ENCODE data around the gene KAZALD1.

Gene KAZALD1

GRCh38 chr10:101067356-101068083 is 5.7 kb downstream of the KAZALD1 start:
- DNase-seq, result peak; percentile 82

- no peak for DNase-seq
These were observed 7.7 kb downstream of the KAZALD1 start for GRCh38 chr10:101069441-101069840.

- no peak for DNase-seq
These were observed 8.3 kb downstream of the KAZALD1 start for GRCh38 chr10:101070098-101070497.

DNA sequence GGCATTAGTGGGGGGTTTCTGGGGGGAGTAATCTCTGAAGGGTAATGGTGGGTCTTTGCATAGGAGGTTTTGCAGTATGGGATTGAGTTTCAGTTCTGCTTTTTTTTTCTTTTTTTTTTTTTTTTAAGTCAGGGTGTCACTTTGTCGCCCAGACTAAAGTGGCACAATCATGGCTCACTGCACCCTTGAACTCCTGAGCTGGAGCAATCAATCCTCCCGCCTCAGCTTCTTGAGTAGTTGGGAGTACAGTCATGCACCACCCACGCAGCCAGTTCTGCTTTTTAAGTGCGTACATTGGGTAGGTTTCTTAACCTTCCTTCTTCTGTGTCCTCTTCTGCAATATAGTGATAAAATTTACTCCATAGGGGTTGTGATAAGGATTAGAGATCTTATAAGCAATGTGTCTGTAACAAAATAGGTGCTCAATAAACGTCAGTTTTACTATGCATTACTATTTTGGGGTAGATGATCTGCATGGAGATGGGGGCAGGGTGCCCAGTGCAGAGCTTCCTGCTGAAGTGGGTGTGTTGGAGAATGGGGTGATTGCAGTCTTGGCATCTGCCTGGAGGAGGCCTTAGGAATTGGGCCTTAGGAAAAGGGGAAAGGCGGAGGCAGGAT is 9.6 kb downstream of the KAZALD1 start:
- DNase-seq, result no peak

GRCh38 chr10:101071885-101072433 is 10.2 kb downstream of the KAZALD1 start:
- no peak for DNase-seq

- no peak for DNase-seq
These were observed 11.1 kb downstream of the KAZALD1 start for GRCh38 chr10:101072923-101073322.

DNA sequence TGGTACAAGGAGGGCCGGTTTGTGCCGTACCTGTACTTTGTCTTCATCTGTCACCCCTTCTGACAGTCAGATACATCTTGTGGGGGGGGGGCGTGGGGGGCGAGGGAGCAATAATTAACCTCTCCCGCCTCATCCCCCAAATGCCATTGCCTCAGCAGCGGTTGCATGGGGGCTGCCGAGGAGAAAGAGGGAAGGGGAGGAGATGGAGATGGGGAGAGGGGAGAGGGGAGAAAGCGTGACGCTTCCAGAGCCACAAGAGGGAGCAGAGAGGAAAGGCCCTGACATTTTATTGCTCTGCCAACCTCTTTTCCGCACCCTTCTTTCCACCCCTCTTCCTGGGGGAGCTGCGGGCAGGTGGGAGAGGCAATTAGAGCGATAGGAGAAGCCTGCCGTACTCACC is 11.8 kb downstream of the KAZALD1 start:
- DNase-seq, result no peak

- no peak for DNase-seq
These were observed 14.0 kb downstream of the KAZALD1 start for GRCh38 chr10:101075775-101076174.

DNA sequence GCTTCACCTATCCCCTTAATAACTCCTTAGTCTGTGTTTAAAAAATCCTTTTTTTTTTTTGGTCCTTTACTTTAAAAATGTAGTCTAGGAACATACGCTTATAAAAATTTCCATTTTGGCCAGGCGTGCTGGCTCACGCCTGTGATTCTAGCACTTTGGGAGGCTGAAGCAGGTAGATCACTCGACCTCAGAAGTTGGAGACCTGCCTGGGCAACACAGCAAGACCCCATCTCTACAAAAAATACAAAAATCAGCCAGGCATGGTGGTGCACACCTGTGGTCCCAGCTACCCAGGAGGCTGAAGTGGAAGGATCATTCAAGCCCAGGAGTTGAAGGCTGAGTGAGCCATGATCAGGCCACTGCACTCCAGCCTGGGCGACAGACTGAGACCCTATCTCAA is 14.8 kb downstream of the KAZALD1 start:
- no peak for DNase-seq

DNA sequence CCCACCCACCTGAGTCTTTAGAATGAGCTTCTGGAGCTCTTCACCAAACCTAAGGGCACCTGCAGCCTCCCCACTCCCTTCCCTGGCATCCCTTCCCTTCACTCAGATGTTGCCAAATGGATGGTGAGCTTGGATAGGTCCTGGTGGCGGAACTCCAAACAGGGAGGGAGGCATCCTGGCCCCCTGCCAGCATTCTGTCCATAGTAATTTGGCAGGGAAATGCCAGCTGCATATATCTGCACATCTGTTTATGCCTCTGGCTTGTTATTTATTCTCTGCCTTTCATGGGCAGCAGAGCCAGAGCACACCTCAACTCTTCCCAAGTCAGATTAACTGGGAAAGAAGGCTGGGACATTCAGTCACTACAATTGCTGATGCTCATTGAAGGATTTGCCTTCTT is 18.1 kb downstream of the KAZALD1 start:
- DNase-seq, result no peak

- no peak for DNase-seq
These were observed 19.4 kb downstream of the KAZALD1 start for GRCh38 chr10:101080933-101081931.

DNA sequence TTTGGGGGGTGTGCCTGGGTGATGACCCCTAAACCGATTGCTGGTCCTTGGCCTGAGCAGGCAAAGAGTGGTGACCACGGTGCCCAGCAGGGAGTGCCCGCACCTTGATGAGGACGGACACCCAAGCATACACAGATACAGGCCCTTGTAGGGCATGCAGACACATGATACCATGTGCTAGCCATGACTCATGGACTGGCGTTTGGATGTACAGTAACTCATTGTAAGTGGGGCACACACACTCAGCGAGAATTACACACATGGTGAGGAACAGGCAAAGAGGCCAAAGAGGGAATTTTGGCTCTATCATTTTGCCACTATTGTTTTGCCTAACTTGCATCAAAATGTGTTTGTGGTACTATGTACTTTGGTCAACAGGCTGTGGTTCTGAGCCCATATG is 24.1 kb downstream of the KAZALD1 start:
- DNase-seq, result no peak

DNA sequence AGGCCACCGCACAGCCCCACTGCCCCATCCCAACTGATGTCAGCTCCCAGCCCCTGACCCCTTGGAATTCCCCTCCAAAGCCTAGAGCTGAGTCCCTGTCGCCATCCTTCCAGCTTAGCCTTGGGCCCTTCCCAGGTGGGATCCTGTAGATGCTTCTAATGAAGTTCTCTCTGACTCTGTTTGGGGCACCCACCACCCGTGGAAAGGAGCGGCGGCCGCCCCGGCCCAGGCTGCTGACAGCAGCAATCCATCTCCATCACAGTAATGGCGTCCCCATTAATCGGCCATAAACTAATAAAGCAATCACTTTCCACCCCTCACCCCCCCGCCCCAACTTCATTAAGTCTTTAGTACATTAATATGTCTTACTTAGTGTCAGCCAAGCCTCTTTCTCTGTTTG is 25.6 kb downstream of the KAZALD1 start:
- no peak for DNase-seq

- no peak for DNase-seq
These were observed 26.2 kb downstream of the KAZALD1 start for GRCh38 chr10:101087965-101088364.

DNA sequence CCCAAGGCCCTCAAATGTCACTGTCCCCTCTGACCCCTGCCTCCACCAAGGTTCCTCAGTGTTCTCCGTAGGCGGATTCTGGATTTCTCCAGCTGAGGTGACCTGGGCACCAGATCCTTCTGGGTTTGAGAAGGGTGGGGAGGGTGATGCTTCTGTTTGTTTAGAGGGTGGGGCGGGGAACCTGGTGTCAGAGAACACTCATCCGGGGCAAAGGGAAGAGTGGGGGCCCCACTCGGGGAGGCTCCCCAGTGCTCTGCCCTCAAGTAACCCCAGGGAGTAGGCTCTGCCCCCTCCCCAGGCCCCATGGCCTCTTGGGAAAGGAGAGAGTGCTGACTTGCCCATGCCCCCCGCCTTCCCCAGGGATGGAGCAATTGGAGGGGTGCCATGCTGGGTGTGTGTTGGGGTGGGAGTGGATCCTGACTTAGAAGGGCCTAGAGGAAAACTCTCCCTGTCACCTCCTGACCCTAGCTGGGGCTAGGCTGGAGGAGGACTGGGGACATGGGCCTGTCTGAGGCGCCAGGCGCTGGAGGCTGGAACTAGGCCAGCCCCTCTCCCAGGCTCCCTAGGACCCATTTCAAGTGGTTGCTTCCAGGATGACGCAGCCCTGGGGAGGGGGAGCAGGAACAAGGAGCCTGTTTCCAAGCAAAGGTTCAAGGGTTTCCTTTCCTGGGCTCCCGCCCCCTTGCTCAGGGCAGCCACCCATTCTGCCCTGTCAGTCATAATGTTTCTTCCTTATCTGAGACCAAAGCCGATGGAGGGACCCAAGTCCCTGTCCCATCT is 27.9 kb downstream of the KAZALD1 start:
- DNase-seq, result no peak

DNA sequence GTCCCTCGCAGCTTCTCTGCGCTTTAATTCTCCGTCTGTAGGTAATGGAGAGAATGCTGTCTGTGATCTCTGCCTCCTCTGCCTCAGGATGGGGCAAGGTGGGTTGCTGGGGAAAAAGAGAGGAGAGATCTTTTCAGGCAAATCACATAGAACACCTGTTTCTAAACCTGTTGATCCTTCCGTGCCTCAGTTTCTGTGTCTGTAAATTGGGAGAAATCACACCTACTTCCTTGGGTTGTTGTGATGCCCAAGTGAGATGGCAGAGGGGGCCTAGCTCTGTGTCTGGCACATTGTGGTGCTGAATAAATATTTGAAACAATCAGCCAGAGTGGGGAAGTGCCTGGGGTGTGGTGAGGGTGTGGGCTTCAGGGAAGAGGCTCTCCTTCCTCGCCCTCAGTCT is 28.8 kb downstream of the KAZALD1 start:
- DNase-seq, result no peak

- no peak for DNase-seq
These were observed 29.9 kb downstream of the KAZALD1 start for GRCh38 chr10:101091546-101092290.

- DNase-seq, result no peak
These were observed 31.1 kb downstream of the KAZALD1 start for GRCh38 chr10:101092881-101093354.

DNA sequence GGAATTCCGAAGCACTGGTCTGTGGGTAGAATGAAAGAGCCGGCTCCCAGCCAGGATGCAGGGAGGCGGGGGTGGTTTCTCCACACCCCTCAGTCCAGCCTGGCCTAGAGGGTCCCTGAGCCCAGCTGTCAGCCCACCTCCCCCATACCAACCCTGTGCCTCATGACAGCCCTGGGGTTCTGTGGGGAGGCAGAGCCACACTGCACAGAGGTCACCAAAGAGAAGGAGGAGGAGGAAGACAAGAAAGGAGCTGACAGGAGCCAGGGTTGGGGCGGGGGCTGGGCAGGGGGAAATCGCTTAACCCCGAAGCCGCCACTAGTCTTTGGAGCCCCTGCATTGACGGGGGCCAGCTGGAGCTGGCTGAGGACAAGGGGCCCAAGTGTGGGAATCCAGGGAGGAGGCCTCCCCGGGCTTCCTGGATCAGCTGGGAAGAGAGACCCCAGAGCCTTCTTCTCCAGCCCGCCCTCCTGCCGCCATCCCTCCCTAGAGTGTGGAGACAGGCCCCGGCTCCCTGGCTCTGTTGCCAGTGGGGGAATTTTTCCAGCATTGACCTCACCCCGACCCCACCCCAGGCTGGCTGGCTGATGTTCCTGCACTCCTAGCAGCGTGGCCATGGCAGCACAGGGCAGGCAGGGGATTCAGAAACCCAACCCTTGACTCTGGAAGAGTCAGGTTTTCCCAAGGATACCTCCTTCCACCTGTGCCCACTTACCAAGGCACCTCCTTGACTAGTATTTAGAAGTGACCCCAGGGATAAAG is 32.5 kb downstream of the KAZALD1 start:
- DNase-seq, result no peak

DNA sequence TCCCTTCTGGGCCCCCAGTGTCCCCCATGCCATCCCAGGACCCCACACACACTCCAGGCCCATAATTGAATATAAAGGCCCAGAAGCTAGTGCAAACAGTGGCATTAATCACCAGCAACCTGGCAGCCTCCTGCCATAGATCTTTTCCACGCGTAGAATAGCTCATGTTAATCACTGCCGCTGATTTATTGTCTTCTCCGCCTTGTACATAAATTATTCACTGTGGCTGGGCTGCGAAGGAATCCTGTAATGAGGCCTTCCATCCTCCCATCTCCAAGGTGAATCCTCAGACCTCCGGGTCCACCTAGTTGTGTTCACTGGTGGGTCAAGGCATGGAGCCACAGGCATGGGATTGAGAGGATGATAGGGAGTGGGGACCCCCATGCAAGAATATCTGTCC is 33.2 kb downstream of the KAZALD1 start:
- no peak for DNase-seq
